Panc1 (cell line): ENCODE measurements around the gene ITSN2.

Experiments
- POLR2AphosphoS5 ChIP-seq: IDR thresholded peaks from 2 replicates; pipeline ENCODE4 v1.6.1; 2012; ENCODE audit warnings: mild to moderate bottlenecking, low read depth, low read length, moderate library complexity
- SIN3A ChIP-seq: IDR thresholded peaks from 2 replicates; pipeline ENCODE4 v1.6.1; 2012; ENCODE audit warnings: low read depth, mild to moderate bottlenecking, low read length, moderate library complexity, borderline replicate concordance; ENCODE audit not compliant: insufficient read depth
- TF ChIP-seq, protein P1 (sequence below): fragments of 450-650 bp; IDR thresholded peaks from 2 replicates; pipeline ENCODE4 v1.5.1; 2017; ENCODE audit warnings: mild to moderate bottlenecking
- TF ChIP-seq, protein P2 (sequence below), 2 experiments: IDR thresholded peaks; 2 replicates each; pipeline ENCODE4 v1.6.1; 2011 to 2012; ENCODE audit warnings: low read depth in 2 of 2, control low read depth in 1 of 2, low read length in 1 of 2, mild to moderate bottlenecking in 1 of 2, moderate library complexity in 1 of 2; ENCODE audit not compliant: insufficient read depth in 1 of 2

DNA sequence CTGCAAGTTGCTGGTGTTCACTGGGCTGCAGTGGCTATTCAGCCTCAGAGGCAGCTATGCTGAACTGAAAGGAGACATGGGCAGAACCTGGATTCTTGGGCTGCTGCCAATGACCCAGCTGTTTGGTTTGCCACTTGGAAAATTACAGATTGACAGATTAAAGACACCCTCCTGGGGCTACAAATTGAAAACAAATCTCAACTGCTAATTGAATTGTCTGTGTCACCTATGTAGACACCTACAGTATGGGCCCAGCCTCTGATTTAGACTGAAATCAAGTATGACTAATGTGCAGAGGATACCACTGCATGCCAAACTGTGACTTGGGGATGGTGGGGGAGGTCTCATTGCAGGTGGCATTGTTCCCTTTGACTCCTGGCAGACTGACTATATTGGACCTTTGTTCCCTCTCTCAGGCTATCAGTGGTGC lies 42.8 kb downstream of the ITSN2 start:
- TF ChIP-seq POLR2AphosphoS5 (no peak), SIN3A (no peak)
- TF ChIP-seq, protein P1, sequence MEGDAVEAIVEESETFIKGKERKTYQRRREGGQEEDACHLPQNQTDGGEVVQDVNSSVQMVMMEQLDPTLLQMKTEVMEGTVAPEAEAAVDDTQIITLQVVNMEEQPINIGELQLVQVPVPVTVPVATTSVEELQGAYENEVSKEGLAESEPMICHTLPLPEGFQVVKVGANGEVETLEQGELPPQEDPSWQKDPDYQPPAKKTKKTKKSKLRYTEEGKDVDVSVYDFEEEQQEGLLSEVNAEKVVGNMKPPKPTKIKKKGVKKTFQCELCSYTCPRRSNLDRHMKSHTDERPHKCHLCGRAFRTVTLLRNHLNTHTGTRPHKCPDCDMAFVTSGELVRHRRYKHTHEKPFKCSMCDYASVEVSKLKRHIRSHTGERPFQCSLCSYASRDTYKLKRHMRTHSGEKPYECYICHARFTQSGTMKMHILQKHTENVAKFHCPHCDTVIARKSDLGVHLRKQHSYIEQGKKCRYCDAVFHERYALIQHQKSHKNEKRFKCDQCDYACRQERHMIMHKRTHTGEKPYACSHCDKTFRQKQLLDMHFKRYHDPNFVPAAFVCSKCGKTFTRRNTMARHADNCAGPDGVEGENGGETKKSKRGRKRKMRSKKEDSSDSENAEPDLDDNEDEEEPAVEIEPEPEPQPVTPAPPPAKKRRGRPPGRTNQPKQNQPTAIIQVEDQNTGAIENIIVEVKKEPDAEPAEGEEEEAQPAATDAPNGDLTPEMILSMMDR, result no peak
- TF ChIP-seq, protein P2, sequence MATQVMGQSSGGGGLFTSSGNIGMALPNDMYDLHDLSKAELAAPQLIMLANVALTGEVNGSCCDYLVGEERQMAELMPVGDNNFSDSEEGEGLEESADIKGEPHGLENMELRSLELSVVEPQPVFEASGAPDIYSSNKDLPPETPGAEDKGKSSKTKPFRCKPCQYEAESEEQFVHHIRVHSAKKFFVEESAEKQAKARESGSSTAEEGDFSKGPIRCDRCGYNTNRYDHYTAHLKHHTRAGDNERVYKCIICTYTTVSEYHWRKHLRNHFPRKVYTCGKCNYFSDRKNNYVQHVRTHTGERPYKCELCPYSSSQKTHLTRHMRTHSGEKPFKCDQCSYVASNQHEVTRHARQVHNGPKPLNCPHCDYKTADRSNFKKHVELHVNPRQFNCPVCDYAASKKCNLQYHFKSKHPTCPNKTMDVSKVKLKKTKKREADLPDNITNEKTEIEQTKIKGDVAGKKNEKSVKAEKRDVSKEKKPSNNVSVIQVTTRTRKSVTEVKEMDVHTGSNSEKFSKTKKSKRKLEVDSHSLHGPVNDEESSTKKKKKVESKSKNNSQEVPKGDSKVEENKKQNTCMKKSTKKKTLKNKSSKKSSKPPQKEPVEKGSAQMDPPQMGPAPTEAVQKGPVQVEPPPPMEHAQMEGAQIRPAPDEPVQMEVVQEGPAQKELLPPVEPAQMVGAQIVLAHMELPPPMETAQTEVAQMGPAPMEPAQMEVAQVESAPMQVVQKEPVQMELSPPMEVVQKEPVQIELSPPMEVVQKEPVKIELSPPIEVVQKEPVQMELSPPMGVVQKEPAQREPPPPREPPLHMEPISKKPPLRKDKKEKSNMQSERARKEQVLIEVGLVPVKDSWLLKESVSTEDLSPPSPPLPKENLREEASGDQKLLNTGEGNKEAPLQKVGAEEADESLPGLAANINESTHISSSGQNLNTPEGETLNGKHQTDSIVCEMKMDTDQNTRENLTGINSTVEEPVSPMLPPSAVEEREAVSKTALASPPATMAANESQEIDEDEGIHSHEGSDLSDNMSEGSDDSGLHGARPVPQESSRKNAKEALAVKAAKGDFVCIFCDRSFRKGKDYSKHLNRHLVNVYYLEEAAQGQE (IDR thresholded peaks at IDR 0.05; ENCODE audit: insufficient read depth in 1 of 2, low read depth in 2 of 2, low read length in 1 of 2), result no peak
